NB4 (cell line): ENCODE measurements around the gene SNX25.

Experiments used
- MYC ChIP-seq: IDR thresholded peaks from 2 replicates; pipeline ENCODE4 v1.6.1; 2011; ENCODE audit warnings: low read depth, low read length
- POLR2A ChIP-seq: IDR thresholded peaks from 2 replicates; pipeline ENCODE4 v1.6.1; 2011; ENCODE audit warnings: mild to moderate bottlenecking; ENCODE audit not compliant: insufficient read length; ENCODE audit errors: extremely low read depth
- TF ChIP-seq, protein P1 (sequence below): IDR thresholded peaks from one replicate; pipeline ENCODE4 v1.5.1; 2012; ENCODE audit warnings: low read depth, low read length

DNA sequence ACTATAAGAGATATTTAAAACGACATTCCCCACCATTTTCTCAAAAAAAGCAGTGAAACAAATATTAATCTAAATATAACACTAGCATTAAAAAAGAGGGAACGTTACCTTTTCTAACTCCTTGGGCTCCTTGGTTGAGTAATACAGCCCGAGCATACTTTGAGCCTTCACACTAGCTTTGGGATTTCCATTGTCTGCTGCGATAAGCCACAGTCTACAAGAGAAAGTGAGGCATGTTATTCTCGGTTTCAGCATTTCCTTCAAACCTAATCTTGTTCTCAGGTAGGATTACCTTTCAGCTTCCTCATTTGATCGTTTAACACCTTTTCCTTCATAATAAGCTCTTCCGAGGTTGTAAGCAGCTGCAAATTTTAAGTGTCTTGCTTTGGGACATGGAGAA is 164.6 kb downstream of the SNX25 start:
- TF ChIP-seq, protein P1, sequence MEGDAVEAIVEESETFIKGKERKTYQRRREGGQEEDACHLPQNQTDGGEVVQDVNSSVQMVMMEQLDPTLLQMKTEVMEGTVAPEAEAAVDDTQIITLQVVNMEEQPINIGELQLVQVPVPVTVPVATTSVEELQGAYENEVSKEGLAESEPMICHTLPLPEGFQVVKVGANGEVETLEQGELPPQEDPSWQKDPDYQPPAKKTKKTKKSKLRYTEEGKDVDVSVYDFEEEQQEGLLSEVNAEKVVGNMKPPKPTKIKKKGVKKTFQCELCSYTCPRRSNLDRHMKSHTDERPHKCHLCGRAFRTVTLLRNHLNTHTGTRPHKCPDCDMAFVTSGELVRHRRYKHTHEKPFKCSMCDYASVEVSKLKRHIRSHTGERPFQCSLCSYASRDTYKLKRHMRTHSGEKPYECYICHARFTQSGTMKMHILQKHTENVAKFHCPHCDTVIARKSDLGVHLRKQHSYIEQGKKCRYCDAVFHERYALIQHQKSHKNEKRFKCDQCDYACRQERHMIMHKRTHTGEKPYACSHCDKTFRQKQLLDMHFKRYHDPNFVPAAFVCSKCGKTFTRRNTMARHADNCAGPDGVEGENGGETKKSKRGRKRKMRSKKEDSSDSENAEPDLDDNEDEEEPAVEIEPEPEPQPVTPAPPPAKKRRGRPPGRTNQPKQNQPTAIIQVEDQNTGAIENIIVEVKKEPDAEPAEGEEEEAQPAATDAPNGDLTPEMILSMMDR, result no peak
- TF ChIP-seq POLR2A, result no peak
- no peak for TF ChIP-seq MYC
